PFSK-1 (cell line): Measurements from ENCODE around the gene ROMO1.

Experiments used
- FOXP2 ChIP-seq: optimal IDR thresholded peaks from 2 replicates; pipeline ENCODE3; 2011; ENCODE audit warnings: borderline replicate concordance, control low read depth, inconsistent platforms; ENCODE audit not compliant: insufficient read depth; ENCODE audit errors: extremely low read length, extremely low read depth
- POLR2AphosphoS5 ChIP-seq: IDR thresholded peaks from 2 replicates; pipeline ENCODE4 v1.6.1; 2012; ENCODE audit warnings: low read depth, mild to moderate bottlenecking, control low read depth, low read length, moderate library complexity
- SIN3A ChIP-seq: IDR thresholded peaks from 2 replicates; pipeline ENCODE4 v1.6.1; 2012; ENCODE audit warnings: mild to moderate bottlenecking, low read length, moderate library complexity, borderline replicate concordance; ENCODE audit not compliant: insufficient read depth
- TAF1 ChIP-seq: IDR thresholded peaks from 2 replicates; pipeline ENCODE4 v1.6.1; 2012; ENCODE audit warnings: low read length, control low read depth, borderline replicate concordance; ENCODE audit not compliant: insufficient read depth
- TF ChIP-seq, protein P1 (sequence below), 2 experiments: IDR thresholded peaks; 2 replicates each; pipeline versions ENCODE4 v1.6.1 to v1.8.0; 2011 to 2012; ENCODE audit warnings: low read depth in 2 of 2, low read length in 2 of 2, control low read depth in 1 of 2, inconsistent platforms in 1 of 2, mild to moderate bottlenecking in 1 of 2, moderate library complexity in 1 of 2; ENCODE audit not compliant: insufficient read depth in 1 of 2

DNA sequence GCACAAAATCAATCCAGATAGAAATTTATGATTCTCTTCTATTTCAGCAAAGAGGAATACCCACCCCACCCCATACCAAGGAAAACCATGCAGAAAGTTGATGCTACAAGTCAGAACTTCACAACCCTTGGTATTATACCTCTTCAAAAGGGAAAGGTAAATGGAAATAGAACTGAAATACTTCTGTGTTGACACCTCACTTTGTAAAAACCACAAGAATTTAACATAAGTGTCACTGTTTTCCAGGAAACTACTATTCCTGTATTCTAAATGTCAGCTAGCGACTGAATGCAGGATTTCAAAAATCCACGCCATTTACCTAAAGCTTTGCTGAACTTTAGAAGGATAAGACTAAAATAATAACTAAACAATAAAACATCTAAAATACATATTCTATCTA, 38.2 kb upstream of the ROMO1 start:
- TF ChIP-seq, protein P1, sequence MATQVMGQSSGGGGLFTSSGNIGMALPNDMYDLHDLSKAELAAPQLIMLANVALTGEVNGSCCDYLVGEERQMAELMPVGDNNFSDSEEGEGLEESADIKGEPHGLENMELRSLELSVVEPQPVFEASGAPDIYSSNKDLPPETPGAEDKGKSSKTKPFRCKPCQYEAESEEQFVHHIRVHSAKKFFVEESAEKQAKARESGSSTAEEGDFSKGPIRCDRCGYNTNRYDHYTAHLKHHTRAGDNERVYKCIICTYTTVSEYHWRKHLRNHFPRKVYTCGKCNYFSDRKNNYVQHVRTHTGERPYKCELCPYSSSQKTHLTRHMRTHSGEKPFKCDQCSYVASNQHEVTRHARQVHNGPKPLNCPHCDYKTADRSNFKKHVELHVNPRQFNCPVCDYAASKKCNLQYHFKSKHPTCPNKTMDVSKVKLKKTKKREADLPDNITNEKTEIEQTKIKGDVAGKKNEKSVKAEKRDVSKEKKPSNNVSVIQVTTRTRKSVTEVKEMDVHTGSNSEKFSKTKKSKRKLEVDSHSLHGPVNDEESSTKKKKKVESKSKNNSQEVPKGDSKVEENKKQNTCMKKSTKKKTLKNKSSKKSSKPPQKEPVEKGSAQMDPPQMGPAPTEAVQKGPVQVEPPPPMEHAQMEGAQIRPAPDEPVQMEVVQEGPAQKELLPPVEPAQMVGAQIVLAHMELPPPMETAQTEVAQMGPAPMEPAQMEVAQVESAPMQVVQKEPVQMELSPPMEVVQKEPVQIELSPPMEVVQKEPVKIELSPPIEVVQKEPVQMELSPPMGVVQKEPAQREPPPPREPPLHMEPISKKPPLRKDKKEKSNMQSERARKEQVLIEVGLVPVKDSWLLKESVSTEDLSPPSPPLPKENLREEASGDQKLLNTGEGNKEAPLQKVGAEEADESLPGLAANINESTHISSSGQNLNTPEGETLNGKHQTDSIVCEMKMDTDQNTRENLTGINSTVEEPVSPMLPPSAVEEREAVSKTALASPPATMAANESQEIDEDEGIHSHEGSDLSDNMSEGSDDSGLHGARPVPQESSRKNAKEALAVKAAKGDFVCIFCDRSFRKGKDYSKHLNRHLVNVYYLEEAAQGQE (IDR thresholded peaks at IDR 0.05; ENCODE audit: insufficient read depth in 1 of 2, low read depth in 2 of 2, low read length in 2 of 2), result no peak
- TF ChIP-seq POLR2AphosphoS5 (no peak), TAF1 (no peak), SIN3A (no peak), FOXP2 (no peak)
